Endothelial cell of umbilical vein (primary cell): ENCODE data around the gene SYNPR. TPM values are rescaled to one million over a fixed set of nuclear protein-coding genes. Genes with fewer than 3 reads are reported as not detected.

ENCODE experiments used
- BruUV-seq: library from RNA; stranded (reverse); fragments of 400-500 nt; replicated peaks from 2 replicates; lab custom pipeline; 2021; lab: Mats Ljungman, UMichigan
- CTCF ChIA-PET: fragments of 300-600, 350-600 bp; sonication (Branson Sonifier 250); formaldehyde crosslinking; loops from one replicate; lab custom pipeline; 2021; ENCODE audit warnings: antibody characterized with exemption, inconsistent platforms; lab: Charles Lee
- POLR2A ChIA-PET: fragments of 300-600, 350-600 bp; sonication (Branson Sonifier 250); formaldehyde crosslinking; loops from one replicate; lab custom pipeline; 2021; ENCODE audit warnings: antibody characterized with exemption, inconsistent platforms; lab: Charles Lee
- DNase-seq: peaks from one replicate; pipeline ENCODE4 v3.0.0-alpha.2; 2011; ENCODE audit warnings: low read depth, low spot score
- FAIRE-seq: peaks from 2 replicates; lab custom pipeline; 2011; peaks lifted over from hg19 to GRCh38; lab: Jason Lieb, UNC
- H2AFZ ChIP-seq: 2 replicates; pipeline ENCODE4 v1.6.0; 2012; ENCODE audit warnings: low read depth, low read length, control low read depth, inconsistent platforms
- H3K27ac ChIP-seq: 2 replicates; pipeline ENCODE4 v1.5.1; 2011; ENCODE audit warnings: low read depth, mild to moderate bottlenecking, control low read depth, low read length, moderate library complexity; ENCODE audit not compliant: insufficient read depth
- H3K27me3 ChIP-seq, 2 experiments: 2 replicates each; pipeline versions ENCODE4 v1.6.0 to v1.6.1; 2011; ENCODE audit warnings: low read length in 2 of 2, mixed read lengths in 1 of 2; ENCODE audit not compliant: control insufficient read depth in 2 of 2, insufficient read depth in 2 of 2
- H3K36me3 ChIP-seq, 2 experiments: 2 replicates in 1 of 2; 3 replicates in 1 of 2; pipeline ENCODE4 v1.5.1; 2011; ENCODE audit warnings: low read length in 2 of 2, mild to moderate bottlenecking in 1 of 2, moderate library complexity in 1 of 2; ENCODE audit not compliant: control insufficient read depth in 2 of 2, insufficient read depth in 2 of 2; ENCODE audit errors: extremely low read depth in 1 of 2
- H3K4me1 ChIP-seq: 3 replicates; pipeline ENCODE4 v1.5.1; 2011; ENCODE audit warnings: mild to moderate bottlenecking, low read length; ENCODE audit not compliant: control insufficient read depth, insufficient read depth; ENCODE audit errors: extremely low read depth
- H3K4me2 ChIP-seq: 2 replicates; pipeline ENCODE4 v1.6.1; 2011; ENCODE audit warnings: low read length, control low read depth, mixed read lengths; ENCODE audit not compliant: insufficient read depth
- H3K4me3 ChIP-seq, 3 experiments: fragments of 200-600 bp in 1 of 3; sonication (generic), shearing (Covaris generic) in 1 of 3; replicated peaks in 1 of 3; 2 replicates each; pipeline ENCODE4 v1.5.1; 2011 to 2016; ENCODE audit warnings: control low read depth in 3 of 3, low read length in 3 of 3, mild to moderate bottlenecking in 2 of 3, inconsistent platforms in 1 of 3, low read depth in 1 of 3, moderate library complexity in 1 of 3; ENCODE audit not compliant: insufficient read depth in 1 of 3
- H3K79me2 ChIP-seq: 2 replicates; pipeline ENCODE4 v1.6.0; 2012; ENCODE audit warnings: low read length, inconsistent platforms; ENCODE audit not compliant: control insufficient read depth, insufficient read depth
- H3K9ac ChIP-seq: replicated peaks from 2 replicates; pipeline ENCODE3; 2011; ENCODE audit warnings: low read length, control low read depth; ENCODE audit not compliant: insufficient read depth; ENCODE audit errors: extremely low read depth
- H3K9me1 ChIP-seq: replicated peaks from 3 replicates; pipeline ENCODE4 v1.6.0; 2011; ENCODE audit warnings: mild to moderate bottlenecking, low read length; ENCODE audit not compliant: control insufficient read depth, insufficient read depth; ENCODE audit errors: extremely low read depth
- H3K9me3 ChIP-seq: replicated peaks from 2 replicates; pipeline ENCODE4 v1.5.1; 2012; ENCODE audit warnings: low read length, inconsistent platforms; ENCODE audit not compliant: control insufficient read depth, insufficient read depth
- H4K20me1 ChIP-seq: replicated peaks from 2 replicates; pipeline ENCODE3; 2011; ENCODE audit warnings: mild to moderate bottlenecking, low read length; ENCODE audit not compliant: control insufficient read depth, insufficient read depth; ENCODE audit errors: extremely low read depth
- CTCF ChIP-seq, 2 donors: IDR thresholded peaks; 1 replicate in 1 of 2; 2 replicates in 1 of 2; pipeline ENCODE4 v1.5.1; 2011; ENCODE audit warnings: low read length in 2 of 2, mild to moderate bottlenecking in 2 of 2, moderate library complexity in 2 of 2, control low read depth in 1 of 2, inconsistent platforms in 1 of 2, low read depth in 1 of 2; ENCODE audit not compliant: insufficient read depth in 1 of 2; ENCODE audit errors: extremely low read depth in 1 of 2
- EZH2 ChIP-seq: IDR thresholded peaks from 2 replicates; pipeline ENCODE4 v1.6.1; 2012; ENCODE audit warnings: borderline replicate concordance, low read depth, mild to moderate bottlenecking, moderate library complexity, low read length, inconsistent platforms; ENCODE audit not compliant: severe bottlenecking
- FOS ChIP-seq: IDR thresholded peaks from 2 replicates; pipeline ENCODE4 v1.6.1; 2011; ENCODE audit warnings: mild to moderate bottlenecking, low read length, moderate library complexity, borderline replicate concordance; ENCODE audit not compliant: insufficient read depth
- GATA2 ChIP-seq: IDR thresholded peaks from 2 replicates; pipeline ENCODE4 v1.7.0; 2011; ENCODE audit warnings: low read depth, mild to moderate bottlenecking, moderate library complexity, mixed read lengths, low read length; ENCODE audit not compliant: insufficient read length, insufficient read depth
- JUN ChIP-seq: IDR thresholded peaks from 2 replicates; pipeline ENCODE4 v1.6.1; 2011; ENCODE audit warnings: borderline replicate concordance, low read depth; ENCODE audit not compliant: insufficient read length, insufficient read depth
- MAX ChIP-seq: IDR thresholded peaks from 2 replicates; pipeline ENCODE4 v1.6.1; 2011; ENCODE audit not compliant: insufficient read depth, insufficient read length
- MYC ChIP-seq: IDR thresholded peaks from one replicate; pipeline ENCODE4 v1.6.1; 2011; ENCODE audit warnings: mild to moderate bottlenecking, low read depth, low read length
- POLR2A ChIP-seq: IDR thresholded peaks from 2 replicates; pipeline ENCODE4 v1.6.1; 2012; ENCODE audit warnings: low read depth, mild to moderate bottlenecking, control low read depth, low read length
- POLR2AphosphoS5 ChIP-seq: IDR thresholded peaks from 2 replicates; pipeline ENCODE4 v1.6.1; 2012; ENCODE audit warnings: low read depth, mild to moderate bottlenecking, control low read depth, low read length, moderate library complexity; ENCODE audit not compliant: insufficient read depth
- dilution Hi-C: fragments of 300-500 bp; cut with MboI; formaldehyde crosslinking; loops from one replicate; pipeline ENCODE4 v1.15.0; 2019; ENCODE audit warnings: low sequenced_read_pairs; ENCODE audit not compliant: extremely low pct_ligation_motif_present
- intact Hi-C: fragments of 100-400 bp; cut with micrococcal nuclease; formaldehyde crosslinking; loops from one replicate; pipeline ENCODE4 v1.10.0; 2022
- polyA plus RNA-seq, 4 experiments: library from polyadenylated mRNA; depleted of rRNA in 3 of 4; stranded (reverse) in 3 of 4; unstranded in 1 of 4; fragments of >200 nt; gene quantifications; 2 replicates each; pipeline versions ENCODE4 v1.2.1 to v1.2.3, GENCODE V29; 2011 to 2012; ENCODE audit warnings: missing spikeins in 1 of 4
- total RNA-seq: library from RNA; stranded (reverse); gene quantifications from 2 replicates; pipeline ENCODE4 v1.2.3, GENCODE V29; 2021

The SYNPR gene
- total and polyA plus RNA-seq, 2 donors (not counting 3 experiments of a cell fraction or from before 2014, with no cell fraction given) = not detected

- Histone ChIP-seq H3K36me3 (no peaks in the 10 kb centered on the region), H3K9me1 (no peaks in the 10 kb centered on the region), H4K20me1 (no peaks in the 10 kb centered on the region), H3K27ac (no peak overlapping the region), H3K9ac (no peak overlapping the region), H3K27me3 (no peaks in the 10 kb centered on the region), H3K9me3 (no peaks in the 10 kb centered on the region), H3K79me2 (no peaks in the 10 kb centered on the region), H3K4me2 (no peak overlapping the region), H2AFZ (no peak overlapping the region), H3K4me3 (no peak overlapping the region), H3K4me1 (no peaks in the 10 kb centered on the region)
- ChIA-PET CTCF (interaction anchor here (1.0 kb wide), 1 partner anchor 107 kb away, joined by 3 read pairs; no protein-coding TSS in a partner anchor), POLR2A (no interaction called here)
- intact Hi-C loops (no loop called here), dilution Hi-C loops (no loop called here)
- no peak for TF ChIP-seq FOS
- no peak for TF ChIP-seq CTCF (IDR thresholded peaks at IDR 0.05; ENCODE audit: extremely low read depth in 1 of 2, insufficient read depth in 1 of 2, low read depth in 1 of 2, low read length in 2 of 2)
- TF ChIP-seq MAX = no peak
- TF ChIP-seq EZH2 = no peak
- TF ChIP-seq JUN = no peak
- DNase-seq (no peak), FAIRE-seq (no peak)
- no TSS peak for BruUV-seq
These were observed 215.0 kb downstream of the SYNPR start for GRCh38 chr3:63493101-63493500.

GRCh38 chr3:63494646-63495045 is 216.5 kb downstream of the SYNPR start:
- Histone ChIP-seq H3K27ac (no peak overlapping the region), H3K9me3 (no peaks in the 10 kb centered on the region), H2AFZ (no peak overlapping the region), H3K4me2 (no peak overlapping the region), H3K4me3 (no peak overlapping the region), H3K9ac (no peak overlapping the region), H3K4me1 (no peaks in the 10 kb centered on the region), H3K36me3 (no peaks in the 10 kb centered on the region), H3K79me2 (no peaks in the 10 kb centered on the region), H3K27me3 (no peaks in the 10 kb centered on the region), H3K9me1 (no peaks in the 10 kb centered on the region), H4K20me1 (no peaks in the 10 kb centered on the region)
- ChIA-PET POLR2A (no interaction called here), CTCF (no interaction called here)
- DNase-seq = no peak
- TF ChIP-seq POLR2AphosphoS5 (no peak), EZH2 (no peak), CTCF (IDR thresholded peaks at IDR 0.05; ENCODE audit: extremely low read depth in 1 of 2, insufficient read depth in 1 of 2, low read depth in 1 of 2, low read length in 2 of 2) (no peak), GATA2 (no peak), POLR2A (no peak), MAX (no peak), JUN (no peak), MYC (no peak), FOS (no peak)
- FAIRE-seq = no peak
- dilution Hi-C loops (no loop called here), intact Hi-C loops (no loop called here)
- no TSS peak for BruUV-seq
